Astrocyte (in vitro differentiated cells and primary cell): ENCODE results near the gene GPR180. TPM values are rescaled to one million over a fixed set of nuclear protein-coding genes. Genes with fewer than 3 reads are reported as not detected.

Experiments used
- DNase-seq: peaks from one replicate; pipeline ENCODE4 v3.0.0-alpha.2; 2010; ENCODE audit warnings: low read depth
- FAIRE-seq: peaks from 2 replicates; lab custom pipeline; 2011; peaks lifted over from hg19 to GRCh38; lab: Jason Lieb, UNC
- H2AFZ ChIP-seq: 2 replicates; pipeline ENCODE4 v1.6.0; 2012; ENCODE audit warnings: low read depth, low read length, inconsistent platforms
- H3K27ac ChIP-seq: 2 replicates; pipeline ENCODE4 v1.5.1; 2011; ENCODE audit warnings: low read depth, low read length, inconsistent platforms
- H3K27me3 ChIP-seq: 2 replicates; pipeline ENCODE4 v1.6.0; 2011; ENCODE audit warnings: low read length, inconsistent platforms; ENCODE audit not compliant: insufficient read depth
- H3K36me3 ChIP-seq: 2 replicates; pipeline ENCODE4 v1.5.1; 2011; ENCODE audit warnings: low read length, inconsistent platforms; ENCODE audit not compliant: insufficient read depth
- H3K4me1 ChIP-seq: 2 replicates; pipeline ENCODE4 v1.5.1; 2011; ENCODE audit warnings: low read length, inconsistent platforms; ENCODE audit not compliant: insufficient read depth
- H3K4me2 ChIP-seq: 2 replicates; pipeline ENCODE4 v1.6.0; 2012; ENCODE audit warnings: low read length, inconsistent platforms
- H3K4me3 ChIP-seq: 2 replicates; pipeline ENCODE4 v1.5.1; 2011; ENCODE audit warnings: low read depth, mild to moderate bottlenecking, low read length, inconsistent platforms; ENCODE audit not compliant: insufficient read depth
- H3K79me2 ChIP-seq: 2 replicates; pipeline ENCODE4 v1.6.0; 2012; ENCODE audit warnings: mild to moderate bottlenecking, low read length, inconsistent platforms; ENCODE audit not compliant: insufficient read depth
- H3K9ac ChIP-seq: 2 replicates; pipeline ENCODE4 v1.6.0; 2012; ENCODE audit warnings: mild to moderate bottlenecking, low read length, inconsistent platforms
- H3K9me3 ChIP-seq: 2 replicates; pipeline ENCODE4 v1.5.1; 2012; ENCODE audit warnings: low read depth, mild to moderate bottlenecking, low read length, inconsistent platforms; ENCODE audit not compliant: insufficient read depth
- H4K20me1 ChIP-seq: 2 replicates; pipeline ENCODE4 v1.6.0; 2012; ENCODE audit warnings: low read length, inconsistent platforms; ENCODE audit not compliant: insufficient read depth
- H3K27ac Mint-ChIP-seq: one replicate; pipeline ENCODE4 v1.8.0; 2021; ENCODE audit warnings: mild to moderate bottlenecking, mixed read lengths; ENCODE audit not compliant: unreplicated experiment
- H3K27me3 Mint-ChIP-seq: one replicate; pipeline ENCODE4 v1.8.0; 2021; ENCODE audit warnings: low read depth, mixed read lengths; ENCODE audit not compliant: unreplicated experiment
- H3K36me3 Mint-ChIP-seq: one replicate; pipeline ENCODE4 v1.8.0; 2021; ENCODE audit warnings: low read depth, mixed read lengths; ENCODE audit not compliant: unreplicated experiment
- H3K4me1 Mint-ChIP-seq: one replicate; pipeline ENCODE4 v1.8.0; 2021; ENCODE audit warnings: low read depth, mixed read lengths; ENCODE audit not compliant: unreplicated experiment
- H3K4me3 Mint-ChIP-seq: one replicate; pipeline ENCODE4 v1.8.0; 2021; ENCODE audit warnings: mild to moderate bottlenecking, moderate library complexity, mixed read lengths; ENCODE audit not compliant: unreplicated experiment
- H3K9me3 Mint-ChIP-seq: one replicate; pipeline ENCODE4 v1.8.0; 2021; ENCODE audit warnings: mild to moderate bottlenecking, mixed read lengths; ENCODE audit not compliant: unreplicated experiment
- CTCF ChIP-seq: IDR thresholded peaks from 2 replicates; pipeline ENCODE4 v1.5.1; 2011; ENCODE audit warnings: low read depth, mild to moderate bottlenecking, inconsistent platforms, low read length, moderate library complexity; ENCODE audit not compliant: insufficient read depth
- EZH2 ChIP-seq: IDR thresholded peaks from 2 replicates; pipeline ENCODE4 v1.6.1; 2012; ENCODE audit warnings: mild to moderate bottlenecking, low read length, inconsistent platforms; ENCODE audit not compliant: insufficient read depth
- total RNA-seq: library from RNA; stranded (reverse); gene quantifications from 2 replicates; pipeline ENCODE4 v1.2.1, GENCODE V29; 2021

Gene GPR180
- total RNA-seq, 1 donor from 2014 or later = 10.0 TPM

GRCh38 chr13:94656766-94657165, 55.1 kb downstream of the GPR180 start:
- H4K20me1 ChIP-seq = no peaks in the 10 kb centered on the region
- H3K36me3 ChIP-seq = no peaks in the 10 kb centered on the region
- no peaks in the 10 kb centered on the region for H3K27me3 Mint-ChIP-seq
- H3K27ac Mint-ChIP-seq = peak overlapping the region; percentile 70
- DNase-seq (peak; percentile 95), FAIRE-seq (peak; percentile 82)
- H3K27ac ChIP-seq = peak overlapping the region; percentile 44
- peaks cover 14% of the 10 kb centered on the region for H3K4me1 Mint-ChIP-seq
- H3K36me3 Mint-ChIP-seq = no peaks in the 10 kb centered on the region
- peaks cover 5% of the 10 kb centered on the region for H3K27me3 ChIP-seq
- H3K4me1 ChIP-seq = peaks cover 6% of the 10 kb centered on the region
- TF ChIP-seq EZH2 (no peak), CTCF (peak; percentile 5)
- peak overlapping the region; percentile 63 for H3K4me2 ChIP-seq
- no peaks in the 10 kb centered on the region for H3K9me3 ChIP-seq
- no peaks in the 10 kb centered on the region for H3K9me3 Mint-ChIP-seq
- no peaks in the 10 kb centered on the region for H3K79me2 ChIP-seq
- peak overlapping the region; percentile 3 for H2AFZ ChIP-seq
- no peak overlapping the region for H3K4me3 ChIP-seq
- H3K9ac ChIP-seq = no peak overlapping the region
- H3K4me3 Mint-ChIP-seq = no peak overlapping the region

- H3K27me3 ChIP-seq = peaks cover 7% of the 10 kb centered on the region
- no peaks in the 10 kb centered on the region for H3K36me3 ChIP-seq
- no peaks in the 10 kb centered on the region for H3K9me3 Mint-ChIP-seq
- H3K4me1 ChIP-seq = peaks cover 6% of the 10 kb centered on the region
- no peak overlapping the region for H3K4me3 ChIP-seq
- no peak overlapping the region for H3K9ac ChIP-seq
- H3K9me3 ChIP-seq = no peaks in the 10 kb centered on the region
- no peaks in the 10 kb centered on the region for H3K79me2 ChIP-seq
- no peaks in the 10 kb centered on the region for H3K27me3 Mint-ChIP-seq
- H3K4me2 ChIP-seq = peak overlapping the region; percentile 63
- no peaks in the 10 kb centered on the region for H4K20me1 ChIP-seq
- FAIRE-seq (no peak), DNase-seq (peak; percentile 33)
- no peak overlapping the region for H3K4me3 Mint-ChIP-seq
- no peaks in the 10 kb centered on the region for H3K36me3 Mint-ChIP-seq
- TF ChIP-seq EZH2 (no peak), CTCF (no peak)
- H3K27ac ChIP-seq = peak overlapping the region; percentile 44
- peak overlapping the region; percentile 3 for H2AFZ ChIP-seq
- H3K27ac Mint-ChIP-seq = peak overlapping the region; percentile 70
- H3K4me1 Mint-ChIP-seq = peaks cover 14% of the 10 kb centered on the region
Observed at GRCh38 chr13:94657167-94657566, 55.5 kb downstream of the GPR180 start.

GRCh38 chr13:94658926-94659597, 57.4 kb downstream of the GPR180 start:
- Histone ChIP-seq H3K4me2 (no peak overlapping the region), H3K27ac (no peak overlapping the region), H3K36me3 (no peaks in the 10 kb centered on the region), H2AFZ (no peak overlapping the region), H3K9me3 (no peaks in the 10 kb centered on the region), H4K20me1 (no peaks in the 10 kb centered on the region), H3K9ac (no peak overlapping the region), H3K79me2 (no peaks in the 10 kb centered on the region), H3K4me1 (peaks cover 6% of the 10 kb centered on the region), H3K4me3 (no peak overlapping the region), H3K27me3 (peaks cover 10% of the 10 kb centered on the region)
- Mint-ChIP-seq H3K9me3 (no peaks in the 10 kb centered on the region), H3K36me3 (no peaks in the 10 kb centered on the region), H3K27ac (no peak overlapping the region), H3K4me3 (no peak overlapping the region), H3K4me1 (peaks cover 14% of the 10 kb centered on the region), H3K27me3 (no peaks in the 10 kb centered on the region)
- TF ChIP-seq EZH2 (no peak), CTCF (no peak)
- DNase-seq = no peak
- FAIRE-seq = no peak
